MG63 (cell line): ENCODE data around the gene RAPGEF4. TPM values are rescaled to one million over a fixed set of nuclear protein-coding genes. Genes with fewer than 3 reads are reported as not detected.

Experiments used
- DNase-seq: peaks from one replicate; pipeline ENCODE4 v3.0.0-alpha.2; 2020
- H3K27me3 ChIP-seq: fragments of 250-450 bp; sonication (Bioruptor Pico); 2 replicates; pipeline ENCODE4 v1.5.1; 2020; ENCODE audit warnings: mild to moderate bottlenecking, moderate library complexity
- H3K36me3 ChIP-seq: fragments of 250-450 bp; sonication (Bioruptor Pico); 2 replicates; pipeline ENCODE4 v1.5.1; 2020; ENCODE audit warnings: mild to moderate bottlenecking, moderate library complexity
- H3K4me3 ChIP-seq: fragments of 250-450 bp; sonication (Bioruptor Pico); 2 replicates; pipeline ENCODE4 v1.5.1; 2020; ENCODE audit warnings: mild to moderate bottlenecking, moderate library complexity
- H3K9me3 ChIP-seq: fragments of 250-450 bp; sonication (Bioruptor Pico); 2 replicates; pipeline ENCODE4 v1.5.1; 2020; ENCODE audit warnings: mild to moderate bottlenecking, moderate library complexity
- total RNA-seq: library from RNA; depleted of rRNA; stranded (reverse); fragments of >200 nt; shearing (Covaris generic); gene quantifications from 2 replicates; pipeline ENCODE4 v1.2.3, GENCODE V29; 2014; ENCODE audit warnings: low replicate concordance

Gene RAPGEF4
- total RNA-seq, 1 experiment from 2014 or later = not detected

DNA sequence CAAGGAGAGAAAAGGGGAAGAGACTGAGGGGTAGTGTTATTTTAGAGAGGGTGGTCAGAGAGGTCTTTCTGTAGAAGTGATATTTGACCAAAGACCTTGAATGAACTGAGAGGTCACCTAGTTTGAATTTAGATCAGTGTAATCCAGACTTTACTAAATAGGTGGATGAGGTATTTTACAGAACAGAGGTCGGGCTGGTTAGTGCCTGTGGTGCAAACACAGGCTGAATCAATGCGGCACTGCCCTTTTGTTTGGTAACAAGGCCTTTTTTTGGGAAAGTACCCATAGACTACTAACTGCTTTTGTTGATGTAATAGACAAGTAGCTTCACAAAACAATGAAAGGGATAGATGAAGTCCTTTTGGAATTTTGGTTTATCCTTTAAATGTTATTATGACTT is 15.9 kb downstream of the RAPGEF4 start:
- Histone ChIP-seq H3K36me3 (no peaks in the 10 kb centered on the region), H3K27me3 (no peaks in the 10 kb centered on the region), H3K9me3 (no peaks in the 10 kb centered on the region), H3K4me3 (no peak overlapping the region)
- no peak for DNase-seq

DNA sequence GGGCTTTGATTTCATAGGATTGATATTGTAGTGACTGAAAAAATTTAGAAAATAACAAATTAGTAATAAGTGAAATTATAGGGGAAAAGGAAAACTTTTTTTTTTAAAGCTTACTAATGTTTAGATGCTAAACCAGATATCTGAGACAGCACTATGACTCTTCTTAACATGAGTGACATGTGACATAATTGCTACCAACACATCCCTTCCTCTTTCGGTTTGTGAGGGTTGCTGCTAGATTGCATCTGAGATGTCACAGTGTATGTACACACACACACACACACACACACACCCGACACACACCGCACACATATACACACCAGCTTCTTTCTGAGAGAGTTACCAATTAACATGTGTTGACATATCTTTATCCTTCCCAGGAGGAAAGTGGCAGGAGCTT is 18.0 kb downstream of the RAPGEF4 start:
- Histone ChIP-seq H3K4me3 (no peak overlapping the region), H3K27me3 (no peaks in the 10 kb centered on the region), H3K36me3 (no peaks in the 10 kb centered on the region), H3K9me3 (no peaks in the 10 kb centered on the region)
- no peak for DNase-seq

DNA sequence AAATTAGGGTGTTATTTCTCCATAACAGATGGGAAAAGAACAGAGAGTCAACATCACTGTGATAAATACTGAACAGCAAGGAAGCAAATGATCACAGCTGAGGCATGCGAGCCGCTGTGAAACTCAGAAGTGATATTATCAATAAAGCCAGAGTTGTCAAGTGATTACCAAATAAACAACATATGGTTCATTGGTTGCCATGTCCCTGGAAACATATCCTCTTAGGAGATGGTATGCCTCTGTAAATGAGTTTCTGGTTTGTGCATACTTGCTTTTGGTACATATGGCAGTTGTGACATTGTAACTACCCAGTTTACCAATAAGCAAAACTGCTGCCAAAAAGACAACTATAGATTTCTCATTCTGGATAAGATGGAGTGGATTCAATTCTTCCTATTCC is 23.8 kb downstream of the RAPGEF4 start:
- H3K9me3 ChIP-seq = no peaks in the 10 kb centered on the region; the same call in 1 of the 2 replicates

DNA sequence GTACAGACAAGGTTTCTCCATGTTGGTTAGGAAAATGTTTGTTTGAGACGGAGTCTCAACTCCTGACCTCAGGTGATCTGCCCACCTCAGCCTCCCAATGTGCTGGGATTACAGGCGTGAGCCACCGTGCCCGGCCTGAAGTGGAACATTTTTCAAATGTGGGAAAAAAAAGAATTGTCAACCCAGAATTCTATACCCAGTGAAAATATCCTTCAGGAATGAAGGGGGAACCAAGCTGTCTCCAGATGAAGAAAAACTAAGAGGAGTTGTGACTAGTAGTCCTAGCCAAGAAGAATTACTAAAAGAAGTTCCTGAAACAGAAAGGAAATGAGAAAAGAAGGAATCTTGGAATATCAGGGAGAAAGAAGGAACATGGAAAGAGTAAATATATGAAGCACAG is 25.7 kb downstream of the RAPGEF4 start:
- Histone ChIP-seq H3K27me3 (no peaks in the 10 kb centered on the region), H3K9me3 (no peaks in the 10 kb centered on the region; the same call in 1 of the 2 replicates), H3K36me3 (no peaks in the 10 kb centered on the region), H3K4me3 (no peak overlapping the region)
- no peak for DNase-seq

More for the DNA sequence above, 23.8 kb downstream of the RAPGEF4 start:
- Histone ChIP-seq H3K27me3 (no peaks in the 10 kb centered on the region), H3K4me3 (no peak overlapping the region), H3K36me3 (no peaks in the 10 kb centered on the region)
- no peak for DNase-seq

DNA sequence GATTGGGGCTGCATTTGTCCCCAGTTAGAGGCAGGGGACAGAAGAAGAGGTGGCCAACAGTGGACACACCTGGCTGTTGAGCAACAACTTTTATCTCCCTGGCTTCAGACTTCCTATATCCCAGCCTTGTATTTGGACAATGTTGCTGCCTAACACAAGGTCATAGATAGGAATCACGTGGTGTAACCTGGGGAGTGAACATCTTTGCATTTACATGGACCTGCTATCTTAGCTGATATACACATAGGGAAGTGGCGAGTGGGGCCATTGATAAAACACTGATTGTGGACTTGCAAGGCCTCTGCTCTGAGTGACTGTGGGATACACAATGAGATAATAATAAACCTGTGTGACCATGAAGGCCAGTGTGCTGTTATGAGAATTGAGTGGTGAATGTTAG is 26.9 kb downstream of the RAPGEF4 start:
- Histone ChIP-seq H3K27me3 (no peaks in the 10 kb centered on the region), H3K9me3 (no peaks in the 10 kb centered on the region; the same call in 1 of the 2 replicates), H3K36me3 (no peaks in the 10 kb centered on the region), H3K4me3 (no peak overlapping the region)
- no peak for DNase-seq

DNA sequence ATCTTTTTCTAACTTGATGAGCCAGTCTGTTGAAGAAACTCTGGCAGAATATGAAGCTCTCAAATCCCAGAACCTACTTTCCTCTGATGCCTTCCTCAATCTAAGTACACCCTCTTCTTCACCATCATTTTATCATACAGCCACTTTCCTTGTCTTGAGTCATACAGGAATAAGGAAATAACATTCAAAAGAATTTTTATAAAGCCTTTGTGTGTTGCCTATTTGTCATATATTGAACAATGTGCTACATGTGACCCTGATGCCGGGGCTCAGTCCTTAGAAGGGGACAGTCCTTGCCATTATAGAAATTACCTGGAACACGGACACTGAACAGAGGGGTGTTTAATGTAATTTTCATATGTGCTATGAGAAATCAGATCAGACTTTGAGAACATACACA is 27.4 kb downstream of the RAPGEF4 start:
- Histone ChIP-seq H3K9me3 (no peaks in the 10 kb centered on the region; the same call in 1 of the 2 replicates), H3K36me3 (no peaks in the 10 kb centered on the region), H3K27me3 (no peaks in the 10 kb centered on the region), H3K4me3 (no peak overlapping the region)
- DNase-seq = no peak

DNA sequence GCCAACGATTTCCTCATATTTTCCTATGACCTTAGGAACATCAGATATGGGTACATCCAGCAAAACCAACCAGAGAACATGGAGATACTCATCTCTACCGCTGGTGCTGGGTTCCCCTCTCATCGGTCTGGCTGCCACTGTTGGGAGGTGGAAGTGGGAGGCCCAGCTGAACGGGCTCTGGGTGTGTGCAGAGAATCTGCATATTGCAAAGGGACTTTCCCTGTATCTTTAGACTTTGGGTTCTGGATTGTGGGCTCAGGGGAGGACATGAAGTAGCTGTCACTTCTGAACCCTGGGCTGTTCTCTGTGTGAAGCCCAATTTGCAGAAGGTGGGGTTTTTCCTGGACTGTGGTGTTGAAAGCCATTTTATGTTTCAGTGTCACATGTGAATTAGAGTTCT is 30.0 kb downstream of the RAPGEF4 start:
- no peaks in the 10 kb centered on the region for H3K36me3 ChIP-seq
- no peaks in the 10 kb centered on the region; the same call in 1 of the 2 replicates for H3K9me3 ChIP-seq
- no peak overlapping the region for H3K4me3 ChIP-seq
- no peaks in the 10 kb centered on the region for H3K27me3 ChIP-seq
- no peak for DNase-seq

DNA sequence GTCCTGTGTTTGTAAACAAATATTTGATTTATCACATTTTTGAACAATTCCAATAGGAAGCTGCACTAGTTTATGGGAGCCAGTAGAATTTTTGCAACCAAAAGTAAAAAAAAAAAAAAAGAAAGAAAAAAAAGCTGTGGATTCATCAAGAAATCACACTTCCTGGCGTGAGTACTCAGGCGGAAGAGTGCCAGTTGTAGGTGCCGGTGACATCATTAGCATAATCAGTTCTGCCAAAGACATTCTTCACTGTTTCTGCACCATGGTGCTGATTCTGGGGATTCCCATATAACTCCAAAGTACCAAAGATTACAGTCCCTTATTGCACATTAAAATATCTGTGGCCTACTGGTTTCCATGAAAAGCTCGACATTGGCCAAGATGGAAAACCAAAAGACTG is 32.8 kb downstream of the RAPGEF4 start:
- H3K9me3 ChIP-seq = no peaks in the 10 kb centered on the region
- H3K36me3 ChIP-seq = no peaks in the 10 kb centered on the region
- H3K27me3 ChIP-seq = no peaks in the 10 kb centered on the region
- H3K4me3 ChIP-seq = no peak overlapping the region
- DNase-seq = no peak

DNA sequence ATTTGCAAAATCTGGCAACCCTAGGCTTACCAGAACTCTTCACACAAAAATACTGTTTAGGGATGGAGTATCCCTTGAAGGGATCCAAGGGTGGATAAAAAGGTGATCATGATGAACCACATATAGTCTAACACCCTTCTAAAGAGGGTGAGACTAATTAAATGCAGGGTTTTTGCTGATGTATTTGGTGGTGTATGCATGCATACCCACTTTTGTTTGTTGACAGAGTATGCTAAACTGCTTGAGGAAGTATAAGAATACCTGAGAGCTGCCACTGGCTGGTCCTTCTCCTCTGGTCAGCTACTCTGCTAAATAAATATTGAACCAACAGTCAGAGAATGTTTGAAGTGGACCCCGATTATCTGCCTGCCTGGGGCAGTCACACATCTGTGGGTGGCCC is 34.2 kb downstream of the RAPGEF4 start:
- no peaks in the 10 kb centered on the region for H3K36me3 ChIP-seq
- H3K9me3 ChIP-seq = no peaks in the 10 kb centered on the region
- H3K4me3 ChIP-seq = no peak overlapping the region
- H3K27me3 ChIP-seq = no peaks in the 10 kb centered on the region
- no peak for DNase-seq

DNA sequence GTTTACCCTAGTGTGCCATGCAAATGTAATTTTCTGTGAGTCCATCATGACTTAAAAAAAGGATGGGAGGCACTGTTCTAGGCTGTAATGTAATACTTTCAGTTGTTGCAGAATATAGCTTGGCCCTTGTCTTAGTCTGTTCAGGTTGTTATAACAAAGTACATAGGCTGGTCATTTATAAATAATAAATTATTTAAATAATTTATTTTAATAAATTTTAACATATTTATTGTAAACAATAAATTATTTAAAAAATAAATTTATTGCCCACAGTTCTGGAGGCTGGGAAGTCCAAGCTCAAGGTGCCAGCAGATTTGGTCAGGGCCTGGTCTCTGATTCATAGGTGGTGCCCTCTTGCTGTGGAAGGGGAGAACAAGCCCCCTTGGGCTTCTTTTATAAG is 35.2 kb downstream of the RAPGEF4 start:
- no peak overlapping the region for H3K4me3 ChIP-seq
- H3K36me3 ChIP-seq = no peaks in the 10 kb centered on the region
- no peaks in the 10 kb centered on the region for H3K27me3 ChIP-seq
- no peaks in the 10 kb centered on the region for H3K9me3 ChIP-seq
- DNase-seq = no peak

DNA sequence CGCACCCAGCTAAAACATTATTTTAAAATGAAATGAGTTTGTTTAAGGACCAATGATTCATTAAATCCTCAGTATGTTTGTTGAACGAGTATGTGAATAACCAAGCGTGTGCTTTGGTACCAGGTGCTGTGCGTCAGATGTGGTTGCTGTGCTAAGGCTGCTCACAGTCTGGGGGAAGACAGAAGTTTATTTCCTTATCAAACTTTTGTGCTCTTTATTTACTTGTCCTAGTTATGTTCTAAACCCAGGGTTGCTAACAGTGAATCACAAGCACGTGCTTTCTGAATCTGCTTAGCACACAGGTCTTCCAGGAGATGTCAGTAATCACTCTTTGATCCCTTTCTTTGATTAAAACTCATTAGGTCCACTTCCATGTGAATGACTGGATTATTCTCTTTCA is 37.0 kb downstream of the RAPGEF4 start:
- DNase-seq = no peak
- H3K9me3 ChIP-seq = no peaks in the 10 kb centered on the region
- H3K4me3 ChIP-seq = no peak overlapping the region
- H3K27me3 ChIP-seq = no peaks in the 10 kb centered on the region
- H3K36me3 ChIP-seq = no peaks in the 10 kb centered on the region

DNA sequence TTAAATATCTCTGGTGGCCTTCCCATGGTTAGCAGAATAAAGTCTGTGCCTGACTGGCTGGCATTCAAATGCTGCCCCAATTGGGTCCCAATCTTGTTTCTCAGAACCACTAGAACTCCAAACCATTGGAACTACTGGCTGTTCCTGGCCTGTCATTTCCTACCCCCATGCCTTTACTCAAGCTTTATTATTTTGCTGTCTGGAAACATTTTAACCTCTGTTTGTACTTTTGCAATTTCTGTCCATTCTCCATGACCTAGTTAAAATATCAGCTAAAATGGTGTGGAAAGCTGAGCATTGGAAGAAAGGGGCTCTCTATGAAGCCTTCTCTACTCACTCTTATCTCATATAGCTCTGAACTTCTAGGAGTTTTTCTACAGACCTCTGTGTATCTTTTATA is 38.7 kb downstream of the RAPGEF4 start:
- no peaks in the 10 kb centered on the region for H3K27me3 ChIP-seq
- H3K9me3 ChIP-seq = no peaks in the 10 kb centered on the region
- DNase-seq = no peak
- H3K36me3 ChIP-seq = no peaks in the 10 kb centered on the region
- H3K4me3 ChIP-seq = no peak overlapping the region

DNA sequence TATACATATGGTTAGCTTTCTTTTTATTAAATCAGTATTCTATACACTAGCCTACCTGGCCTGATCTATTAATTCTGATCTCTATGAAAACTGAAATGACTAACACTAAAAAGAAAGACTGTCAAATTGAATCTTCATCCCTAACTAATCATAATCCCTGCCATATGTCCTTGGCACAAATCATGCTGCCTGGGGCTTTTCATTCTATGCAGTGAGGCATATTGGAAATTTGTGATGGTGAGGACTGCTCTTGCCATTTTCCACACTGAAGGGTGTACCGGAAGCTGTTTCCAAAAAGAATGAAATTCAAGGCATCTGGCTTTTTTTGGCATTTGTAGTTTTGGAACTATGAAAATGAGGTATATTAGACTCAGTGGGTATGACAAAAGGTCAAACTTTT is 39.7 kb downstream of the RAPGEF4 start:
- Histone ChIP-seq H3K27me3 (no peaks in the 10 kb centered on the region), H3K9me3 (no peaks in the 10 kb centered on the region), H3K4me3 (no peak overlapping the region), H3K36me3 (no peaks in the 10 kb centered on the region)
- no peak for DNase-seq

DNA sequence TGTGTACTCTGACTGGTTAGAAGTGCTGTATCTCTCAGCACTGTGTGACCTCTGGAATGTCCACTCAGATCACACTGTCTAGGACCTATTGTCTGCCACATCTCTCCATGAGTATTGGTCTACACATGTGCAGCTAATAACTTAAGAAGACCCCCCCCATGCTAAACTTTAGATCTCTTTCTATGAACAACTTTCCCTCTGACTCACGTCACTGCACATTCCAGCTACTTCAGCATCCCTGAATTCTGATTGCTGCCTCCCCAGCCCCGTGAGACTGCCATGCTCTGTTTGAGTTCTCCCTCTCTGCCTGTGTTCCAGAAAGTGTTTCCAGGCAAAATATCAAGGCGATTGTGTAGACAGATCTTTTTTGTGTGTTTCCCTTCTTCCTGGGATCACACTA is 41.8 kb downstream of the RAPGEF4 start:
- H3K9me3 ChIP-seq = no peaks in the 10 kb centered on the region
- DNase-seq = no peak

DNA sequence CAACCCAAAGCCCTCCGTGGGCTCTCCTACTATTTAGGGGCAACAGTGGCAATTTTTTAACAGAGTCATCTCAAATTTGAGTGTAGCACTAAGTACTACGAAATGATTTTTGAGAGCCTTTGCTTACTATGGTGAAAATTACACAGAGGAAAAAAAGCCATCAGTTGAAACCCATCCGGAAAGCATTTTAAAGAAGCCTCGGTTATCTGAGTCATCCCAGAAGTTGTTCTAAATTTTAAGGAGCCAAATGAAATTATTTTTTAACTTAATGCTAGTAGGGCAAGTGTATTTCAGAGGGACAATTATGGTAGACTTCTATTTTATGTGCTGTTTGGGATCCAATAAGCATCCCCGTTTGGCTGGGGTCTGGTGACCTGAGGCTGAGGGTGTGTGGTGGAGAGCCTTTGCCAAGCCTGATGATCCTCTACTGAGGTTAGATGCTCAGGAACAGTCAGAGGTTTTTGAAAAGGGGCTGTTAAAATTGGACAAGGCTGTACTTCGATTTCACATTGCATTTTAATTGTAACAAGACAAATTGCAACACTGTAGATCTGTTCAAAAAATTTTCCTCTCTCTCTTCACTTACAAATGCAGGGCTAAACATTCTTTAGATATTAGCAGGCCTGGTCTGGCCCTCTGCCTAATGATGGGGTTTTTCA is 47.0 kb downstream of the RAPGEF4 start:
- H3K36me3 ChIP-seq = no peaks in the 10 kb centered on the region
- H3K27me3 ChIP-seq = no peaks in the 10 kb centered on the region
- DNase-seq = peak; percentile 55
- no peaks in the 10 kb centered on the region for H3K9me3 ChIP-seq
- no peak overlapping the region for H3K4me3 ChIP-seq

More for the DNA sequence above, 41.8 kb downstream of the RAPGEF4 start:
- H3K36me3 ChIP-seq = no peaks in the 10 kb centered on the region
- no peaks in the 10 kb centered on the region for H3K27me3 ChIP-seq
- no peak overlapping the region for H3K4me3 ChIP-seq

DNA sequence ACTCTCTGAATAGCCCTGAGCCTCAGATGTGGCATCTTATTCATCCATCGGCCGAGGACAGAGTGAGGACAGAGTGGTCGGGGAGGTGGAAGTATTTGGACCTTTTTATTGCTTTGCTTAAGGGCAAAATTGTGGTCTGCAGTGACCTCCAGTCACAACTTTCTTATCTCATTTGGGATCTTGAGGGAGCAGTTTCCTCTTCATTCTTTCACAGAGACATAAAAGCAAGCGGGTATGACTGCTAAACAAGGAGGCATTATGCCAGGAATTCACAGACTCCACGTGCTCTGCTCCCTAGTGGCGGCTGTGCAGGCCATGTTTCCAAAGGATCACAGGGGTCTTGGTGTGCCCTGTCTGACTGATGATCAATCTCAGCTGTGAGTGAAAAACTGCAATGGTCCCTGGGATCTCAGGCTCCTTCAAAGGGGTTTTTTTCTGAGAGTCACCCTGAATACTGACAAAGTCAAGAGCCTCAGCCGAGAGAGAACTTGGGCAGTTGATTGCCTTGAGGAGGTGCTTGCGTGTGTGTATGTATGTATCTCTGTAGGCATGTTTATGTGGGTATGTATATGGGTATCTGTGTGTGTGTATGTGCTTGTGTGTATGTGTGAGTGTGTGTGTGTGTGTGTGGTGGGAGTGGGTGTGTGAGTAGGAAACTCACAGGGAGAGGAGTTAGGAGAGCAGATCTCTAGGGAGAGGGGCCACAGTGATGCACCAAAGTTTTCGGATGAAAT is 47.7 kb downstream of the RAPGEF4 start:
- no peak for DNase-seq
- Histone ChIP-seq H3K36me3 (no peaks in the 10 kb centered on the region), H3K27me3 (no peaks in the 10 kb centered on the region), H3K4me3 (no peak overlapping the region), H3K9me3 (no peaks in the 10 kb centered on the region)

DNA sequence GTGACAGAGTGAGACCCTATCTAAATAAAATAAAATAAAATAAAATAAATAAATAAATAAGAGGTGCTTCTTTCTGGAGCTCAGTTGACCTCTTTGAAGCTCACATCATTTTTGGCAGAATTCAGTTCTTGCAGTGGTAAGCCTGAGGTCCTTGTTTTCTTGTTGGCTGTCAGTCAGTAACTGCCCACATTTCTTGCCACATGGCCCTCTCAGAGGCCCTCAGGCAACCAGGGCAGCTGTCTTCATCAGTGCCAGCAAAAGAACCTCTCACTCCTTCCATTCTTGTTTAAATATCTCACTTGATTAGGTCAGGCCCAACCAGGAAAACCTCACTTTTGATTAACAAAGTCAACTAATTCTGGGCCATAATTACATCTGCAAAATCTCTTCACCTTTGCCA is 53.2 kb downstream of the RAPGEF4 start:
- DNase-seq = no peak
- H3K4me3 ChIP-seq = no peak overlapping the region
- no peaks in the 10 kb centered on the region for H3K9me3 ChIP-seq
- H3K27me3 ChIP-seq = no peaks in the 10 kb centered on the region
- H3K36me3 ChIP-seq = no peaks in the 10 kb centered on the region

DNA sequence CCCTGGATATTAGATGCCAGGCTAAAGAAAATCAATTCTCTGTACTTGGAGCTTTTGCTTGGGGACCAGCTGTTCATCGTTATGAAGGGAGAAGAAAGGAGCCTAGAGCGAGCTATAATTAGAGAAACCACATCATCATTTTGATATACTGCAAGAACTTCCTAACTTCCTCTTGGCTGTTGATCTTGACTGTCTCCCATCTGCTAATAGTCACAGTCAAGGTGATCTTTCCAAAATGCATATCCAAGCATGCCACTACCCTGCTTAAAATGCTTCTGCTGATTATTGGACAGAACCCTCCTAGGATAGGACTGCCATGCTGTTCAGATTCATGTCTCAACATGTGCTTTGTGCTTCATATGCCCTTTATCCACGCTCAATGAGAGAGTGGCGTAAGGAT is 54.8 kb downstream of the RAPGEF4 start:
- Histone ChIP-seq H3K27me3 (no peaks in the 10 kb centered on the region), H3K9me3 (no peaks in the 10 kb centered on the region), H3K4me3 (no peak overlapping the region), H3K36me3 (no peaks in the 10 kb centered on the region)
- no peak for DNase-seq
